HepG2 (cell line): ENCODE data around the gene ZFP37. TPM values are rescaled to one million over a fixed set of nuclear protein-coding genes. Genes with fewer than 3 reads are reported as not detected.

Experiments used
- ATAC-seq: fragments of 200-7000 bp; cut with Tn5 transposase; 3 replicates; pipeline ENCODE4 v1.9.1; 2020; ENCODE audit warnings: mild to moderate bottlenecking, moderate library complexity
- BruUV-seq: library from RNA; stranded (reverse); fragments of 400-500 nt; replicated peaks from 2 replicates; lab custom pipeline; 2021; lab: Mats Ljungman, UMichigan
- CTCF ChIA-PET: fragments of 300-600 bp; formaldehyde crosslinking; extraction: SDS; loops from one replicate; lab custom pipeline; 2021; ENCODE audit warnings: low total read pairs, inconsistent platforms, low intra/inter-chr PET ratio; lab: Yijun Ruan, JAX
- POLR2A ChIA-PET: fragments of 350-600 bp; sonication (Branson Sonifier 250); formaldehyde crosslinking; loops from one replicate; lab custom pipeline; 2020; ENCODE audit warnings: antibody characterized with exemption, inconsistent platforms; lab: Yijun Ruan, JAX
- DNase-seq: peaks from one replicate; pipeline ENCODE4 v3.0.0-alpha.2; 2015; ENCODE audit warnings: low spot score
- FAIRE-seq: peaks from 3 replicates; lab custom pipeline; 2011; peaks lifted over from hg19 to GRCh38; lab: Jason Lieb, UNC
- H2AFZ ChIP-seq: one replicate; pipeline ENCODE4 v1.6.1; 2011; ENCODE audit warnings: low read length, inconsistent platforms
- H3K27ac ChIP-seq: fragments of 300-600 bp; 3 replicates; pipeline ENCODE4 v1.8.0; 2011; ENCODE audit warnings: mixed run types, mild to moderate bottlenecking, mixed read lengths, low read length, inconsistent platforms; ENCODE audit not compliant: insufficient read depth; ENCODE audit errors: extremely low read length
- H3K27me3 ChIP-seq, 2 experiments: fragments of 200-600 bp in 1 of 2; 2 replicates in 1 of 2; 3 replicates in 1 of 2; pipeline versions ENCODE4 v1.6.0 to v1.8.0; 2011; ENCODE audit warnings: low read length in 2 of 2, mild to moderate bottlenecking in 2 of 2, moderate library complexity in 2 of 2, inconsistent platforms in 1 of 2; ENCODE audit not compliant: insufficient read depth in 2 of 2, control insufficient read depth in 1 of 2
- H3K36me3 ChIP-seq, 2 experiments: fragments of 200-600 bp in 1 of 2; replicated peaks in 1 of 2; 2 replicates in 1 of 2; 3 replicates in 1 of 2; pipeline versions ENCODE4 v1.5.1 to v1.8.0; 2011; ENCODE audit warnings: low read length in 2 of 2, inconsistent platforms in 1 of 2; ENCODE audit not compliant: insufficient read depth in 2 of 2, control insufficient read depth in 1 of 2
- H3K4me1 ChIP-seq: 2 replicates; pipeline ENCODE4 v1.5.1; 2012; ENCODE audit warnings: low read length, inconsistent platforms; ENCODE audit not compliant: insufficient read depth
- H3K4me2 ChIP-seq: 2 replicates; pipeline ENCODE4 v1.6.0; 2011; ENCODE audit warnings: low read depth, low read length, inconsistent platforms
- H3K4me3 ChIP-seq, 3 experiments: fragments of 200-600 bp in 1 of 3; sonication (generic), shearing (Covaris generic) in 1 of 3; replicated peaks in 1 of 3; 2 replicates each; pipeline ENCODE4 v1.5.1; 2011 to 2016; ENCODE audit warnings: low read length in 3 of 3, inconsistent platforms in 2 of 3, low read depth in 2 of 3, mild to moderate bottlenecking in 2 of 3, control low read depth in 1 of 3, mixed read lengths in 1 of 3; ENCODE audit not compliant: insufficient read depth in 1 of 3
- H3K79me2 ChIP-seq: one replicate; pipeline ENCODE4 v1.6.1; 2011; ENCODE audit warnings: low read length, inconsistent platforms; ENCODE audit not compliant: insufficient read depth
- H3K9ac ChIP-seq: 2 replicates; pipeline ENCODE4 v1.6.0; 2011; ENCODE audit warnings: mild to moderate bottlenecking, low read depth, low read length, inconsistent platforms; ENCODE audit not compliant: insufficient read depth
- H3K9me3 ChIP-seq: 2 replicates; pipeline ENCODE4 v1.5.1; 2012; ENCODE audit warnings: mild to moderate bottlenecking, low read length
- H4K20me1 ChIP-seq: 2 replicates; pipeline ENCODE4 v1.6.0; 2011; ENCODE audit warnings: inconsistent platforms, mild to moderate bottlenecking, low read length, moderate library complexity; ENCODE audit not compliant: insufficient read depth
- ATM ChIP-seq: fragments of 450-650 bp; IDR thresholded peaks from 2 replicates; pipeline ENCODE4 v1.7.1; 2017; ENCODE audit warnings: mild to moderate bottlenecking, borderline replicate concordance
- DR1 ChIP-seq: sonication (generic); formaldehyde crosslinking; IDR thresholded peaks from 2 replicates; pipeline ENCODE4 v1.8.0; 2021; ENCODE audit warnings: mild to moderate bottlenecking, missing genetic modification reagents, inconsistent platforms
- HHEX ChIP-seq: IDR thresholded peaks from 2 replicates; pipeline ENCODE4 v1.6.1; 2016; ENCODE audit warnings: control low read depth
- SETDB1 ChIP-seq: sonication (generic); formaldehyde crosslinking; IDR thresholded peaks from 2 replicates; pipeline ENCODE4 v1.5.1; 2020; ENCODE audit warnings: missing genetic modification reagents, mild to moderate bottlenecking, borderline replicate concordance
- ZNF274 ChIP-seq: sonication (generic); formaldehyde crosslinking; IDR thresholded peaks from 2 replicates; pipeline ENCODE4 v1.5.1; 2020; ENCODE audit warnings: mild to moderate bottlenecking, missing genetic modification reagents
- WGBS: methylation state at CpG from one replicate; pipeline ENCODE4 v1.1.6; 2017; ENCODE audit warnings: low lambda C conversion rate; 5-methylcytosine and 5-hydroxymethylcytosine counted together
- in situ Hi-C: cut with HindIII; loops from 2 replicates; pipeline ENCODE4 v1.10.0; 2017; ENCODE audit warnings: low pct_unique_long_range_greater_than_20kb; ENCODE audit not compliant: extremely low pct_ligation_motif_present
- intact Hi-C: fragments of 100-400 bp; cut with micrococcal nuclease; formaldehyde crosslinking; loops from one replicate; pipeline ENCODE4 v1.10.0; 2022; ENCODE audit not compliant: unreplicated experiment
- polyA plus RNA-seq, 8 experiments: library from polyadenylated mRNA; depleted of rRNA in 3 of 8; stranded (reverse) in 7 of 8; unstranded in 1 of 8; fragments of >200 nt; fragmentation: Illumina TruSeq in 4 of 8; extraction: Trizol in 4 of 8; gene quantifications; 2 replicates each; pipeline versions ENCODE4 v1.2.1 to v1.2.3, GENCODE V29; 2011 to 2016; ENCODE audit warnings: low read depth in 4 of 8, missing spikeins in 1 of 8, mixed read lengths in 1 of 8; ENCODE audit not compliant: insufficient read depth in 1 of 8
- total RNA-seq, 5 experiments: library from RNA; depleted of rRNA; stranded (reverse); fragments of >200 nt; fragmentation: Illumina TruSeq; extraction: Trizol; gene quantifications; 2 replicates each; pipeline ENCODE4 v1.2.3, GENCODE V29; 2016; ENCODE audit warnings: low read depth in 1 of 5
- TF ChIP-seq, protein P1 (sequence below): sonication (generic); formaldehyde crosslinking; IDR thresholded peaks from 2 replicates; pipeline ENCODE4 v1.8.1; 2023; ENCODE audit warnings: mild to moderate bottlenecking, inconsistent platforms, moderate library complexity, missing genetic modification reagents, borderline replicate concordance
- TF ChIP-seq, protein P2 (sequence below): sonication (generic); formaldehyde crosslinking; IDR thresholded peaks from 2 replicates; pipeline ENCODE4 v1.4.0; 2020; ENCODE audit warnings: mild to moderate bottlenecking, missing genetic modification reagents
- TF ChIP-seq, protein P3 (sequence below): sonication (generic); formaldehyde crosslinking; IDR thresholded peaks from 2 replicates; pipeline ENCODE4 v1.5.1; 2020; ENCODE audit warnings: missing genetic modification reagents, mild to moderate bottlenecking, borderline replicate concordance
- TF ChIP-seq, protein P4 (sequence below): sonication (generic); formaldehyde crosslinking; IDR thresholded peaks from 2 replicates; pipeline ENCODE4 v1.5.0; 2020; ENCODE audit warnings: missing genetic modification reagents
- TF ChIP-seq, protein P5 (sequence below): sonication (generic); formaldehyde crosslinking; IDR thresholded peaks from 2 replicates; pipeline ENCODE4 v1.5.0; 2020; ENCODE audit warnings: mild to moderate bottlenecking, missing genetic modification reagents

The ZFP37 gene
- total and polyA plus RNA-seq, 2 of the 13 experiments (the other 11 are each of a cell fraction or from before 2014, with no cell fraction given) = 1.1 to 3.7 TPM

DNA sequence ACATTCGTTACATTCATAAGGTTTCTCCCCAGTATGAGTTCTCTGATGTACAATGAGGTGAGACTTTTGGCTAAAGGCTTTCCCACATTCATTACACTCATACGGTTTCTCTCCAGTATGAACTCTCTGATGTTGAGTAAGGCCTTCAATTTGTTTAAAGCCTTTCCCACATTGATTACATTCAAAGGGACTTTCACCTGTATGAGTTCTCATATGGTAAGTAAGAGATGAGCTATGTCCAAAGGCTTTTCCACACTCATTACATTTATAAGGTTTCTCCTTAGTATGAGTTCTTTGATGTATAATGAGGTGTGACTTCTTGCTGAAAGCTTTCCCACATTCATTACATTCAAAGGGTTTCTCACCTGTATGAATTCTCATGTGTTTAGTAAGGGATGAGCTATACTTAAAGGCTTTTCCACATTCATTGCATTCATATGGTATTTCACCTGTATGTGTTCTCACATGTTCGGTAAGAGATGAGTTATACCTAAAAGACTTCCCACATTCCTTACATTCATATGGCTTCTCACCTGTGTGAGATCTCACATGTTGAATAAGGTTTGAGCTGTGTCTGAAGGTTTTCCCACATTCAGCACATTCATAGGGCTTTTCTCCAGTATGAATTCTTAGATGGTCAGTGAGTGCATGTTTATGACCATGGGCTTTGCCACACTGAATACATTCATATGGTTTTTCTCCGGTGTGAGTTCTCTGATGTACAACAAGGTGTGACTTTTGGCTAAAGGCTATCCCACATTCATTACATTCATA lies 13.5 kb downstream of the ZFP37 start:
- Histone ChIP-seq H3K4me1 (no peaks in the 10 kb centered on the region), H3K4me2 (no peak overlapping the region), H3K27ac (no peak overlapping the region), H3K36me3 (peaks cover 5 to 48% of the 10 kb centered on the region in 2 experiments), H3K9ac (no peak overlapping the region), H3K9me3 (peaks cover 93% of the 10 kb centered on the region), H3K27me3 (no peaks in the 10 kb centered on the region), H3K4me3 (no peak overlapping the region), H3K79me2 (no peaks in the 10 kb centered on the region), H2AFZ (no peak overlapping the region), H4K20me1 (no peaks in the 10 kb centered on the region)
- intact Hi-C loops (no loop called here), in situ Hi-C loops (no loop called here)
- FAIRE-seq (no peak), ATAC-seq (no peak), DNase-seq (no peak)
- BruUV-seq = TSS peak; percentile 35
- CTCF ChIA-PET = no interaction called here
- TF ChIP-seq ATM = no peak
- peak; percentile 33; the same call in 1 of the 2 replicates for TF ChIP-seq SETDB1 (CRISPR knock-in tag)
- no peak for TF ChIP-seq HHEX (CRISPR knock-in tag)
- TF ChIP-seq, protein P1, sequence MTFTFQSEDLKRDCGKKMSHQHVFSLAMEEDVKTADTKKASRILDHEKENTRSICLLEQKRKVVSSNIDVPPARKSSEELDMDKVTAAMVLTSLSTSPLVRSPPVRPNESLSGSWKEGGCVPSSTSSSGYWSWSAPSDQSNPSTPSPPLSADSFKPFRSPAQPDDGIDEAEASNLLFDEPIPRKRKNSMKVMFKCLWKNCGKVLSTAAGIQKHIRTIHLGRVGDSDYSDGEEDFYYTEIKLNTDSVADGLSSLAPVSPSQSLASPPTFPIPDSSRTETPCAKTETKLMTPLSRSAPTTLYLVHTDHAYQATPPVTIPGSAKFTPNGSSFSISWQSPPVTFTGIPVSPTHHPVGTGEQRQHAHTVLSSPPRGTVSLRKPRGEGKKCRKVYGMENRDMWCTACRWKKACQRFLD (CRISPR knock-in tag) = no peak
- TF ChIP-seq, protein P2, sequence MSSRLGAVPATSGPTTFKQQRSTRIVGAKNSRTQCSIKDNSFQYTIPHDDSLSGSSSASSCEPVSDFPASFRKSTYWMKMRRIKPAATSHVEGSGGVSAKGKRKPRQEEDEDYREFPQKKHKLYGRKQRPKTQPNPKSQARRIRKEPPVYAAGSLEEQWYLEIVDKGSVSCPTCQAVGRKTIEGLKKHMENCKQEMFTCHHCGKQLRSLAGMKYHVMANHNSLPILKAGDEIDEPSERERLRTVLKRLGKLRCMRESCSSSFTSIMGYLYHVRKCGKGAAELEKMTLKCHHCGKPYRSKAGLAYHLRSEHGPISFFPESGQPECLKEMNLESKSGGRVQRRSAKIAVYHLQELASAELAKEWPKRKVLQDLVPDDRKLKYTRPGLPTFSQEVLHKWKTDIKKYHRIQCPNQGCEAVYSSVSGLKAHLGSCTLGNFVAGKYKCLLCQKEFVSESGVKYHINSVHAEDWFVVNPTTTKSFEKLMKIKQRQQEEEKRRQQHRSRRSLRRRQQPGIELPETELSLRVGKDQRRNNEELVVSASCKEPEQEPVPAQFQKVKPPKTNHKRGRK (CRISPR knock-in tag) = no peak
- TF ChIP-seq, protein P3, sequence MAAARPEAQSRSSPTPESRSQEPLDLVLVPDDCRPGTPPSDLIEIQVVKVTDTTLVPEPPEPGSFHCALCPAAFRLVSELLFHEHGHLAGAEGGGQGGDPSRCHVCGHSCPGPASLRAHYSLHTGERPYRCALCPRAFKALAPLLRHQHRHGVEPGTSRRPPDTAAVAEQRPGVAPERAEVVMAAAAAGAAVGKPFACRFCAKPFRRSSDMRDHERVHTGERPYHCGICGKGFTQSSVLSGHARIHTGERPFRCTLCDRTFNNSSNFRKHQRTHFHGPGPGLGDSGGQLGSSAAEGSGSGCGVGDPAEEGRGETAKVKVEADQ = no peak
- TF ChIP-seq, protein P4, sequence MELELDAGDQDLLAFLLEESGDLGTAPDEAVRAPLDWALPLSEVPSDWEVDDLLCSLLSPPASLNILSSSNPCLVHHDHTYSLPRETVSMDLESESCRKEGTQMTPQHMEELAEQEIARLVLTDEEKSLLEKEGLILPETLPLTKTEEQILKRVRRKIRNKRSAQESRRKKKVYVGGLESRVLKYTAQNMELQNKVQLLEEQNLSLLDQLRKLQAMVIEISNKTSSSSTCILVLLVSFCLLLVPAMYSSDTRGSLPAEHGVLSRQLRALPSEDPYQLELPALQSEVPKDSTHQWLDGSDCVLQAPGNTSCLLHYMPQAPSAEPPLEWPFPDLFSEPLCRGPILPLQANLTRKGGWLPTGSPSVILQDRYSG (CRISPR knock-in tag) = no peak
- TF ChIP-seq, protein P5, sequence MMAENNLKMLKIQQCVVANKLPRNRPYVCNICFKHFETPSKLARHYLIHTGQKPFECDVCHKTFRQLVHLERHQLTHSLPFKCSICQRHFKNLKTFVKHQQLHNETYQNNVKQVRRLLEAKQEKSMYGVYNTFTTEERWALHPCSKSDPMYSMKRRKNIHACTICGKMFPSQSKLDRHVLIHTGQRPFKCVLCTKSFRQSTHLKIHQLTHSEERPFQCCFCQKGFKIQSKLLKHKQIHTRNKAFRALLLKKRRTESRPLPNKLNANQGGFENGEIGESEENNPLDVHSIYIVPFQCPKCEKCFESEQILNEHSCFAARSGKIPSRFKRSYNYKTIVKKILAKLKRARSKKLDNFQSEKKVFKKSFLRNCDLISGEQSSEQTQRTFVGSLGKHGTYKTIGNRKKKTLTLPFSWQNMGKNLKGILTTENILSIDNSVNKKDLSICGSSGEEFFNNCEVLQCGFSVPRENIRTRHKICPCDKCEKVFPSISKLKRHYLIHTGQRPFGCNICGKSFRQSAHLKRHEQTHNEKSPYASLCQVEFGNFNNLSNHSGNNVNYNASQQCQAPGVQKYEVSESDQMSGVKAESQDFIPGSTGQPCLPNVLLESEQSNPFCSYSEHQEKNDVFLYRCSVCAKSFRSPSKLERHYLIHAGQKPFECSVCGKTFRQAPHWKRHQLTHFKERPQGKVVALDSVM = no peak
- TF ChIP-seq ZNF274 (CRISPR knock-in tag) = peak; percentile 100
- TF ChIP-seq DR1 = no peak
- POLR2A ChIA-PET = no interaction called here
- WGBS = 86% methylated on average over 4 of the region's 4 CpGs
